Choroid plexus epithelial cell (primary cell): ENCODE data around the gene ZNF485.
"Not testable (repeated sequence)": the region's sequence is repeated elsewhere in the genome, so short reads cannot be mapped to it uniquely, and the experiment has no call there.

ENCODE experiments used
- DNase-seq: peaks from one replicate; pipeline ENCODE4 v3.0.0-alpha.2; 2010; ENCODE audit warnings: low read depth
- H3K4me3 ChIP-seq: 2 replicates; pipeline ENCODE4 v1.5.1; 2011; ENCODE audit warnings: low read depth, mild to moderate bottlenecking, control low read depth, low read length, moderate library complexity
- TF ChIP-seq, protein P1 (sequence below): conservative IDR thresholded peaks from 2 replicates; pipeline ENCODE4 v1.5.1; 2011; ENCODE audit warnings: low read depth, mild to moderate bottlenecking, control low read depth, inconsistent platforms, low read length, moderate library complexity

ZNF485 gene

GRCh38 chr10:43591303-43591904 lies 14.8 kb upstream of the ZNF485 start:
- DNase-seq: no peak
- TF ChIP-seq, protein P1, sequence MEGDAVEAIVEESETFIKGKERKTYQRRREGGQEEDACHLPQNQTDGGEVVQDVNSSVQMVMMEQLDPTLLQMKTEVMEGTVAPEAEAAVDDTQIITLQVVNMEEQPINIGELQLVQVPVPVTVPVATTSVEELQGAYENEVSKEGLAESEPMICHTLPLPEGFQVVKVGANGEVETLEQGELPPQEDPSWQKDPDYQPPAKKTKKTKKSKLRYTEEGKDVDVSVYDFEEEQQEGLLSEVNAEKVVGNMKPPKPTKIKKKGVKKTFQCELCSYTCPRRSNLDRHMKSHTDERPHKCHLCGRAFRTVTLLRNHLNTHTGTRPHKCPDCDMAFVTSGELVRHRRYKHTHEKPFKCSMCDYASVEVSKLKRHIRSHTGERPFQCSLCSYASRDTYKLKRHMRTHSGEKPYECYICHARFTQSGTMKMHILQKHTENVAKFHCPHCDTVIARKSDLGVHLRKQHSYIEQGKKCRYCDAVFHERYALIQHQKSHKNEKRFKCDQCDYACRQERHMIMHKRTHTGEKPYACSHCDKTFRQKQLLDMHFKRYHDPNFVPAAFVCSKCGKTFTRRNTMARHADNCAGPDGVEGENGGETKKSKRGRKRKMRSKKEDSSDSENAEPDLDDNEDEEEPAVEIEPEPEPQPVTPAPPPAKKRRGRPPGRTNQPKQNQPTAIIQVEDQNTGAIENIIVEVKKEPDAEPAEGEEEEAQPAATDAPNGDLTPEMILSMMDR: no peak
- no peak overlapping the region for H3K4me3 ChIP-seq

DNA sequence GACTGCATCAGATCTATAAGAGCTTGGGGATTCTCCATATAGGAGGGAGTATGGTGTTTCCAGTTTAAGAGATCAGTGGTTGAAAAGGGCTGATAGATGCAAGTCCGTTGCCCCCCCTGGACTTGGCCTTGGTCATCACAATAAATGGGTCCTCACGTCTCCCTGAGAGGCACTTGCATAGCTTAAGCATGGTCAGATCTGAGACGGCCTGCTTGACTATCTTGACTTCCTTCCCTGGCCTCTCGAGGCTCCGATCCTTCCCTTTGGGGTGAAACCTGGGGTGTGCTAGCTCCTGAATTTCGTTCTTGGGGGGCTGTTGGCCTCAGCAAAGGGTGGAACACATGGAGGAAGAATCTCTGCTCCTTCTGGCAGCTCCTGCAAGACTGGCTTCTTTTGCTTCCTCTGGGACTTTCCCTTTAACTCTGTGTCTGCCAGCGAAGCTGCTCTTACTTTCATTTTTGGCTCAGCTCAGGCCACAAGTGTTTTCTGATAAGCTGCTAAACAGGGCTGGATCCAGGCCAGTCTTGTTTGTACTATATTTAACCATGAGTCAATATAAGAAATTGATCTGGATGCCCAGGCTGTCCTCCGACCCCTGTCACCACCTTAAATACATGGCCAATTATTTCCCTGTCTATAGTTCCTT lies 11.2 kb upstream of the ZNF485 start:
- peak; percentile 76 for DNase-seq
- TF ChIP-seq, protein P1: no peak
- H3K4me3 ChIP-seq: peak overlapping the region; percentile 29

DNA sequence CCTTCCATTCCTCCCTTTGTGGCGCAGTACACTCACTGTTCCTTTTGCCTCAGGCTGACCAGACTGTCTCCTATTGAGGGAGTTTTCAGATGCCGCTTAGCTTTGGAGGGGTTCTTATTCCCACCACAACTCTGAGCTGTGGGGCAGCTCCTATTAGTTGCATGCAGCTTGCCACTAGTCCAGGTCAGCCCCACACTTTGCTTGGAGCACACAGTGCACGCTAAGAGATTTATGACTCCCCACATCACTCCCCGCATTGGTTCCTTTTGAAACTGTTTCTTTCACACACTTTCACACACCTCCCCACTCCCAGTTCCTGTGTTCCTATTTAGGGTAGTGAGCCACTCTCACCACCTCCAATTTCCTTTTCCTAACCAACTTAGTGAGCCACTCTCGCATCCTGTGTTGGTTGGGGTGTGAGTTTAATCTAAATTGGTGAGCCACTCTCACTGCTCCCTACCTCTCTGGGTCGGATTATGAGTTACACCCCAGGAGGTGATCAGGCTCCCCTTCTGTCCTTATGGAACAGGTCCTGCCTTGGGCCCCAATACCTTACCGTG lies 10.4 kb upstream of the ZNF485 start:
- H3K4me3 ChIP-seq: no peak overlapping the region
- TF ChIP-seq, protein P1: no peak

GRCh38 chr10:43596546-43596945 lies 9.7 kb upstream of the ZNF485 start:
- TF ChIP-seq, protein P1: no peak
- peak; percentile 33 for DNase-seq
- H3K4me3 ChIP-seq: no peak overlapping the region

More for the DNA sequence above, 10.4 kb upstream of the ZNF485 start:
- DNase-seq: peak; percentile 8

- TF ChIP-seq, protein P1: no peak
- no peak overlapping the region for H3K4me3 ChIP-seq
- DNase-seq: peak; percentile 78
These were observed 7.8 kb upstream of the ZNF485 start for GRCh38 chr10:43598446-43598845.

GRCh38 chr10:43599333-43599732 lies 6.9 kb upstream of the ZNF485 start:
- no peak overlapping the region for H3K4me3 ChIP-seq
- DNase-seq: no peak
- TF ChIP-seq, protein P1: no peak

- not testable (repeated sequence) for H3K4me3 ChIP-seq, DNase-seq
These were observed 4.7 kb upstream of the ZNF485 start for GRCh38 chr10:43601576-43601975.
